ENCODE results near the gene POC1A.

GRCh38 chr3:52182196-52182595 lies 28.0 kb upstream of the POC1A start:
- TF ChIP-seq SNAPC5 (CRISPR knock-in tag; IDR thresholded peaks at IDR 0.05) (no peak), HNRNPUL1 (IDR thresholded peaks at IDR 0.05; ENCODE audit: low read length) (no peak), ZBTB8A (IDR thresholded peaks at IDR 0.05; ENCODE audit: partially characterized antibody) (no peak), CTCF (IDR thresholded peaks at IDR 0.05 in 2 of 3, conservative IDR thresholded peaks at IDR 0.05 in 1 of 3; ENCODE audit: insufficient read depth in 2 of 3, low read depth in 1 of 3, low read length in 3 of 3) (no peak), TEAD2 (tag; IDR thresholded peaks at IDR 0.05) (no peak), POLR2AphosphoS5 (IDR thresholded peaks at IDR 0.05; ENCODE audit: control insufficient read depth, insufficient read depth, low read depth, low read length) (no peak), THRA (IDR thresholded peaks at IDR 0.05) (no peak), C11orf30 (IDR thresholded peaks at IDR 0.05; ENCODE audit: low read depth) (no peak)

Measured in K562 (cell line).